T-helper 1 cell (primary cell): ENCODE data around the gene BORA.
"Not testable (repeated sequence)": the region's sequence is repeated elsewhere in the genome, so short reads cannot be mapped to it uniquely, and the experiment has no call there.

Experiments
- DNase-seq, 5 donors: peaks; one replicate each; pipeline ENCODE4 v3.0.0-alpha.2; 2012 to 2020
- total RNA-seq, 4 donors: gene quantifications; one replicate each; lab custom pipeline; 2026; lab: John Stamatoyannopoulos, UW

BORA gene
- 6.2 to 11.7 (median 9.6) reads per million in 4 donors for total RNA-seq

- DNase-seq, result peak; percentile 82 to 99 (median 90)
Measured at GRCh38 chr13:72727417-72728289, at the start of gene BORA, which contains the start of gene MZT1. BORA (plus strand) TSS chr13:72727923; CDS start chr13:72728941, 1,018 bp downstream. MZT1 (minus strand) TSS chr13:72727629; CDS start chr13:72727602, 27 bp downstream.

DNA sequence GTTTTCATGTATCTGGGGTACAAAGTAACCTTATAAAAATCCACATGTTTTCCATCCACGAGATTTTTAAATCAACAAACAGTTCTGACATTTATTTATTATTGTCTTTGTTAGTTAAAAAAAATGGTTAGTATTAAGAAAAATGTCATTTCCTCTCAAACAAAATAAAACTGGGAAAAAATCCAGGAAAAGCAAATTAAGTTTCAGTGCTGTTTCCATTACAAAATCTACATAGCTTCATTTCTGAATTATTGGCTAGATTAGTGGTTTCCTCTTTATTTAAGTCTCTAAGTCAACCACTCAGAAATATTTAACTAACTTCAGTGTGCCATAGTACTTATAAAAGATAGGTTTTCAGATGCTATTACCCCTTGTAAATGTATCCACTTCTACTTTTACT is 49.4 kb upstream of the BORA start:
- DNase-seq, result no peak

- no peak for DNase-seq
Measured at GRCh38 chr13:72680353-72680752, 47.4 kb upstream of the BORA start.

DNA sequence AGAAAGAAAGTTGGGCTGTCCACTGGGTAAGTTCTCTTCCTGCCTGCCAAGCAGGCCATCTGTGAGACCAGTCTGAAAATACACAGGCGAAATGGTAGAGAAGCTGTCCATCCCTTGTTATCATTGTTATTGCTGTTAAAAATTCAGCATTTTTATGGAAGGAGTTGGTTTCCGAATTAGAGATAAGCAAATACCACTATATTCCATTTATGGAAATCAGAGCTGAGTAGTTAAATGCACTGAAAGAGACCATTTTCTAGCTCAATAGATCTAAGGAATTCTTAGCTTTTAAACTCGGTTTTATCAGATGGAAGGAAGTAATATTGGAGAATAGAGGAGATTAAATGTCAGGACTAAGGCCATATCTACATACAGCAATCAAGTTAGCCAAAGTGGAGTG is 41.0 kb upstream of the BORA start:
- DNase-seq, result no peak

DNA sequence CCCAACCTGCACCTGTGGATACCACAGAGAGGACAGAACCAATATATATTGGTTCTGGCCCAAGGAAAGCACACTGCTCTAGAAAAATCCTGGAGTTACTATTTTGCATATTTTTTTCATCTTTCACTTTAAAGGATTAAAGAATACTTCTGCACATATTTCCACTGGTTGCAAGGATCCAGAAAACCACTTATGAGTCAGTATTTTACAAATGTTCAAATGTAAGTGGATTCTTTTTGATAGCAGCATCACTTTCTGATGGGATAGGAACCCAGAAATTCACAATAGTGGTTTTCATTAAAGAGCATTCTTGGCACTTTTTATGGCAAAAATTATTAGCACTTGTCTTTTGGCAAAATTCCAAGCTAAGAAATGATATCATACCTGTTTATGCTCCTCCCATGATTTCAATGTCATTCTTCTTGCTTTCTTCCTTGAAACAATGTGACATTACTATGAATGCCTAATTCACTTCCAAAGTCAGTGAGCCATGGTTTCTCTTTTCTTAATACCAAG is 38.5 kb upstream of the BORA start:
- no peak for DNase-seq

DNA sequence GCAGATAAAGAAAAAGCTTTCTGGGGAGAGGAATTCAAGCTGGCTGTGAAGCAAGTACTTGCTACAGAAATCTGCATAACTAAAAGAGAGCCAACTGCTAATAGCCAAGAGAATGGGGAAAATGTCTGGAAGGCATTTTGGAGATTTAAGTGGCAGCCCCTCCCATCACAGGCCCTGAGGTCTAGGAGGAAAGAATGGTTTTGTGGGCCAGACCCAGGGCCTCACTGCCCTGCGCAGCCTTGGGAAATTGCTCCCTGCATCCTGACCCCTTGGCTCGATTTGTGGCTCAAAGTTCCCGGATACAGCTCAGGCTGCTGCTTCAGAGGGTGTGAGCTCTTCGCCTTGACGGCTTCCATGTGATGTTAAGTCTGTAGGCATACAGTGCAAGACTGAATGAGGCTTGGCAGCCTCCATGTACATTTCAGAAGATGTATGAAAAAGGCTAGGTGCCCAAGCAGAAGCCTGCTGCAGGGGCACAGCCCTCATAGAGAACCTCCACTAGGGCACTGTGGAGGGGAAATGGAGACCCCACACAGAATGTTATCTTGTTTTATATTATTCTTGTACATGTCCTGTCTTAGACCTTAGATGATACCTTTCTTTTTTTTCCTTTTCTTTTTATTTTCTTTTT is 34.7 kb upstream of the BORA start:
- DNase-seq, result no peak

DNA sequence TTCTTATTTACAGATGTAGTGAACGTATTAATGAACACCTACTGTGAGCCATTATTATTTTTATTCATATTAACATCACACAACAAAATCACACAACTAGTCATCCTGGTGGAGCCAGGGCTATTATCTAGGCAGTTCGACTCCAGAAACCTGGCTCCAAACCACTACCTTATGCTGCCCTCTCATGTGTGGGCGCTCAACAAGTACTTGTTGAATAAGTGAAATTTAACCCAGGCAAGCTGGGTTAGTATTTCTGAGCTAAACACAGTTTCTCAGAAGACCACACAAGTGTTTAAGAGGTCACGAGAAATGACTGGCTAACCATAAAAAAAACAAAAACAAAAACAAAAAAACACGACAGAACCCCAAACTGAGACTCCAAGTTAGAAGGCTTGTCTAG is 33.9 kb upstream of the BORA start:
- no peak for DNase-seq

- no peak for DNase-seq
Measured at GRCh38 chr13:72694314-72694713, 33.4 kb upstream of the BORA start.

GRCh38 chr13:72696579-72696978 is 31.1 kb upstream of the BORA start:
- DNase-seq, result no peak

GRCh38 chr13:72698164-72698563 is 29.6 kb upstream of the BORA start:
- no peak for DNase-seq

DNA sequence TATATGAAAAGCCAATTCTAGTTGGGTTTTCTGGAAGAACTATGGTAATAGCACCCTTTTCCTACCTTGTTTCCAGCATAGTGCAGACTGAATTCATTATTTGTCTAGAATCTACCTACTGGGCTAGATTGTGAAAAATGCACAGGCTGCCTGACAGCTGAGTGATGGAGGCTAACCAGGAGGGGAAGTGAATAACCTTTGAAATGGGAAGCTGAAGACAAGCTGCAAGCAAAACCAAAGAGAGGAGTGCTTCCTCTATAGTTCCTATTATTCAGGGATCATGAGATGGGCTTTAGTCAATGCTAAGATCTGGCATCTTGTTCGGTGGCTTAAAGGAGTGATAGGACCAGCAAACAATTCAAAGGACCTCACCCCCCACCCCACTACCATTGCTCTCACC is 27.2 kb upstream of the BORA start:
- DNase-seq, result no peak

GRCh38 chr13:72716776-72717175 is 10.9 kb upstream of the BORA start:
- no peak for DNase-seq

DNA sequence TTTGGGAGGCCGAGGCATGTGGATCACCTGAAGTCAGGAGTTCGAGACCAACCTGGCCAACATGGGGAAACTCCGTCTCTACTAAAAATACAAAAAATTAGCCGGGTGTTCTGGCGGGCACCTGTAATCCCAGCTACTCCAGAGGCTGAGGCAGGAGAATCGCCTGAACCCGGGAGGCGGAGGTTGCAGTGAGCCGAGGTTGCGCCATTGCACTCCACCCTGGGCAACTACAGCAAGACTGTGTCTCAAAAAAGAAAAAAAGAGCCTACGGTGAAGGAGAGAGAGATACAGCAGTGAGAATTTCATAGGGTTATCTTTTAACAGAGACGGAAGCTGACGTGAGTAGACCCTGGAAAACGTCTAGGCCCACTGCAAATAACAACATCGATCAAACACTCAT is 1.5 kb upstream of the BORA start:
- DNase-seq, result not testable (repeated sequence)

GRCh38 chr13:72726726-72727416 is 852 bp upstream of the BORA start:
- DNase-seq, result peak; percentile 20 to 46 (median 36)

DNA sequence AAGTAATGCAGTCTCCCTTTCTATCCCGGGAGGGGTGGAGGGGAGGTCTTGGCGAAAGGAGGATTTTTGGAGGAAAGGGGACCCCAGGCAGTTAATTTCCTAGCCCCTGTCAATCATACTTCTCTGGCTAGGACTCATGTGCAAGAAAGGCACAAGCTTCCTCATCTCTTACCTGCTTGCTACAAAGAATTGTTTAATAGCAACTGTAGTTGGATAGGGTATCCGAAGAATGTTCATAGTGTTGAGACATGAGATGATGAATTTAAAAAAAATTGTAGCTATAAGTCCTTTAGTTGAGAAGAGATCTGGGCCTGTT is 525 bp downstream of the BORA start:
- no peak for DNase-seq

DNA sequence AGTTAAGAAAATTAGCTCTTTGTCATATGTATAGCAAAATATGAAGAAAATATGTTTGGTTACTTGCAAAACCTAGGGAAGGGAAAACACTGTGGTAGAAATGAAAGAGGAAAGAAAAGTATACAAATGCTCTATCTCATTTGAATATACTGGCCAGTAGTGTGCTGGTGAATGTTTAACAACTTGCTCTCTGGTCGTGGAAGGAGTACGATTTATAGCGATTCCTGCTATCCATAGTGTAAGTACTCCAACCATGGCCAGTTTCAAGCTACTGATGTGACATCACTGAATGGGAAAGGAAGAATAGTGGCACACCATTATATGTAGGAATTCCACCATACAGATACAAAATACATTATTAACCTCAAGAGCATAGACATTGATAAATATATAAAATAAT is 9.3 kb downstream of the BORA start:
- DNase-seq, result no peak

- DNase-seq, result no peak
Measured at GRCh38 chr13:72740015-72740414, 12.3 kb downstream of the BORA start.

- peak in 1 of 5 donors; percentile 17 for DNase-seq
Measured at GRCh38 chr13:72745260-72745659, 17.5 kb downstream of the BORA start.

GRCh38 chr13:72751220-72751619 is 23.5 kb downstream of the BORA start:
- no peak for DNase-seq

- DNase-seq, result no peak
Measured at GRCh38 chr13:72754111-72754510, 26.4 kb downstream of the BORA start.

DNA sequence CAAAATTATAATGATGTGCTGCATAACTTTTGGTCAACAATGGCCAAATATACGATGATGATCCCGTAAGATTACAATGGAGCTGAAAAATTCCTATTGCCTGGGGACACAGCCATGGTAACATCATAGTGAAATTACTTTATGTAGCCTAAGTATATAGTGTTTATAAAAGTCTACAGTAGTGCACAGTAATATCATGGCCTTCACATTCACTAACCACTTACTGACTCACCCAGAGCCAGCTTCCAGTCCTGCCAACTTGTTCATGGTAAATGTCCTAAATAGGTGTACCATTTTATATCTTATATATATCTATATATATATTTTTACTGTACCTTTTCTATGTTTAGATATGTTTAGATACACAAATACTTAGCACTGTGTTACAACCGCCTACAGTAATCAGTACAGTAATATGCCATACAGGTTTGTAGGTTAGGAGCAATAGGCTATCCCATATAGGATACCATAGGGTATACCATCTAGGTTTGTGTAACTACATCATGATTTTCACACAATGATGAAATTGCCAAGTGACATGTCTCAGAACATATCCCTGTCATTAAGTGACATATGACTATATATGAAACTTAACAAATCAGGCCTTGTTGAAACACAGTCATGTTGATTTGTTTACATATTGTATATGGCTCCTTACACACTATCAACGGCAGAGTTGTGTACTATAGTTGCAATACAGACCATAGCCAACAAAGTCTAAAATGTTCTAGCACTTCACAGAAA is 30.2 kb downstream of the BORA start:
- DNase-seq, result no peak

GRCh38 chr13:72760189-72760588 is 32.5 kb downstream of the BORA start:
- DNase-seq, result no peak

- DNase-seq, result no peak
Measured at GRCh38 chr13:72763411-72763810, 35.7 kb downstream of the BORA start.
